Measurements from ENCODE around the gene ZBTB6. TPM values are rescaled to one million over a fixed set of nuclear protein-coding genes. Genes with fewer than 3 reads are reported as not detected.

Gene ZBTB6
- total and polyA plus RNA-seq, 9 of the 15 experiments (the other 6 are each of a cell fraction or from before 2014, with no cell fraction given), result 1.4 to 7.2 (median 5.3) TPM

GRCh38 chr9:122940749-122941581 lies 27.8 kb upstream of the ZBTB6 start, which contains the start of gene RABGAP1 (continued):
- TF ChIP-seq HNRNPK (IDR thresholded peaks at IDR 0.05; ENCODE audit: low read depth, low read length, poor library complexity, severe bottlenecking), result peak; percentile 62
- TF ChIP-seq, protein P1, sequence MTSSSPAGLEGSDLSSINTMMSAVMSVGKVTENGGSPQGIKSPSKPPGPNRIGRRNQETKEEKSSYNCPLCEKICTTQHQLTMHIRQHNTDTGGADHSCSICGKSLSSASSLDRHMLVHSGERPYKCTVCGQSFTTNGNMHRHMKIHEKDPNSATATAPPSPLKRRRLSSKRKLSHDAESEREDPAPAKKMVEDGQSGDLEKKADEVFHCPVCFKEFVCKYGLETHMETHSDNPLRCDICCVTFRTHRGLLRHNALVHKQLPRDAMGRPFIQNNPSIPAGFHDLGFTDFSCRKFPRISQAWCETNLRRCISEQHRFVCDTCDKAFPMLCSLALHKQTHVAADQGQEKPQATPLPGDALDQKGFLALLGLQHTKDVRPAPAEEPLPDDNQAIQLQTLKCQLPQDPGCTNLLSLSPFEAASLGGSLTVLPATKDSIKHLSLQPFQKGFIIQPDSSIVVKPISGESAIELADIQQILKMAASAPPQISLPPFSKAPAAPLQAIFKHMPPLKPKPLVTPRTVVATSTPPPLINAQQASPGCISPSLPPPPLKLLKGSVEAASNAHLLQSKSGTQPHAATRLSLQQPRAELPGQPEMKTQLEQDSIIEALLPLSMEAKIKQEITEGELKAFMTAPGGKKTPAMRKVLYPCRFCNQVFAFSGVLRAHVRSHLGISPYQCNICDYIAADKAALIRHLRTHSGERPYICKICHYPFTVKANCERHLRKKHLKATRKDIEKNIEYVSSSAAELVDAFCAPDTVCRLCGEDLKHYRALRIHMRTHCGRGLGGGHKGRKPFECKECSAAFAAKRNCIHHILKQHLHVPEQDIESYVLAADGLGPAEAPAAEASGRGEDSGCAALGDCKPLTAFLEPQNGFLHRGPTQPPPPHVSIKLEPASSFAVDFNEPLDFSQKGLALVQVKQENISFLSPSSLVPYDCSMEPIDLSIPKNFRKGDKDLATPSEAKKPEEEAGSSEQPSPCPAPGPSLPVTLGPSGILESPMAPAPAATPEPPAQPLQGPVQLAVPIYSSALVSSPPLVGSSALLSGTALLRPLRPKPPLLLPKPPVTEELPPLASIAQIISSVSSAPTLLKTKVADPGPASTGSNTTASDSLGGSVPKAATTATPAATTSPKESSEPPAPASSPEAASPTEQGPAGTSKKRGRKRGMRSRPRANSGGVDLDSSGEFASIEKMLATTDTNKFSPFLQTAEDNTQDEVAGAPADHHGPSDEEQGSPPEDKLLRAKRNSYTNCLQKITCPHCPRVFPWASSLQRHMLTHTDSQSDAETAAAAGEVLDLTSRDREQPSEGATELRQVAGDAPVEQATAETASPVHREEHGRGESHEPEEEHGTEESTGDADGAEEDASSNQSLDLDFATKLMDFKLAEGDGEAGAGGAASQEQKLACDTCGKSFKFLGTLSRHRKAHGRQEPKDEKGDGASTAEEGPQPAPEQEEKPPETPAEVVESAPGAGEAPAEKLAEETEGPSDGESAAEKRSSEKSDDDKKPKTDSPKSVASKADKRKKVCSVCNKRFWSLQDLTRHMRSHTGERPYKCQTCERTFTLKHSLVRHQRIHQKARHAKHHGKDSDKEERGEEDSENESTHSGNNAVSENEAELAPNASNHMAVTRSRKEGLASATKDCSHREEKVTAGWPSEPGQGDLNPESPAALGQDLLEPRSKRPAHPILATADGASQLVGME (CRISPR knock-in tag; IDR thresholded peaks at IDR 0.05), result peak; percentile 16; the same call in 1 of the 2 replicates
- peak; percentile 58; the same call in 1 of the 2 replicates for TF ChIP-seq FOXJ2 (tag; IDR thresholded peaks at IDR 0.05)
- no peak for TF ChIP-seq ZNF507 (tag; conservative IDR thresholded peaks at IDR 0.05)
- TF ChIP-seq SREBF1 (IDR thresholded peaks at IDR 0.05; ENCODE audit: borderline replicate concordance, low read depth, low read length), result 0 out of 2 replicates have a peak, but pooled peaks have one; percentile 26
- TF ChIP-seq NFE2 (IDR thresholded peaks at IDR 0.05; ENCODE audit: low read depth), result 0 out of 2 replicates have a peak, but pooled peaks have one; percentile 3
- no peak for TF ChIP-seq YBX1 (IDR thresholded peaks at IDR 0.05)
- peak; percentile 28; the same call in 1 of the 2 replicates for TF ChIP-seq POLR2H (tag; IDR thresholded peaks at IDR 0.05; ENCODE audit: low read depth)
- TF ChIP-seq, protein P2, sequence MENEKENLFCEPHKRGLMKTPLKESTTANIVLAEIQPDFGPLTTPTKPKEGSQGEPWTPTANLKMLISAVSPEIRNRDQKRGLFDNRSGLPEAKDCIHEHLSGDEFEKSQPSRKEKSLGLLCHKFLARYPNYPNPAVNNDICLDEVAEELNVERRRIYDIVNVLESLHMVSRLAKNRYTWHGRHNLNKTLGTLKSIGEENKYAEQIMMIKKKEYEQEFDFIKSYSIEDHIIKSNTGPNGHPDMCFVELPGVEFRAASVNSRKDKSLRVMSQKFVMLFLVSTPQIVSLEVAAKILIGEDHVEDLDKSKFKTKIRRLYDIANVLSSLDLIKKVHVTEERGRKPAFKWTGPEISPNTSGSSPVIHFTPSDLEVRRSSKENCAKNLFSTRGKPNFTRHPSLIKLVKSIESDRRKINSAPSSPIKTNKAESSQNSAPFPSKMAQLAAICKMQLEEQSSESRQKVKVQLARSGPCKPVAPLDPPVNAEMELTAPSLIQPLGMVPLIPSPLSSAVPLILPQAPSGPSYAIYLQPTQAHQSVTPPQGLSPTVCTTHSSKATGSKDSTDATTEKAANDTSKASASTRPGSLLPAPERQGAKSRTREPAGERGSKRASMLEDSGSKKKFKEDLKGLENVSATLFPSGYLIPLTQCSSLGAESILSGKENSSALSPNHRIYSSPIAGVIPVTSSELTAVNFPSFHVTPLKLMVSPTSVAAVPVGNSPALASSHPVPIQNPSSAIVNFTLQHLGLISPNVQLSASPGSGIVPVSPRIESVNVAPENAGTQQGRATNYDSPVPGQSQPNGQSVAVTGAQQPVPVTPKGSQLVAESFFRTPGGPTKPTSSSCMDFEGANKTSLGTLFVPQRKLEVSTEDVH (IDR thresholded peaks at IDR 0.05; ENCODE audit: low read depth, partially characterized antibody), result peak; percentile 53
